ENCODE results near the gene AOPEP.
A peak's percentile ranks its signal among the peaks of the same experiment; 100 is the strongest.

Gene AOPEP

DNA sequence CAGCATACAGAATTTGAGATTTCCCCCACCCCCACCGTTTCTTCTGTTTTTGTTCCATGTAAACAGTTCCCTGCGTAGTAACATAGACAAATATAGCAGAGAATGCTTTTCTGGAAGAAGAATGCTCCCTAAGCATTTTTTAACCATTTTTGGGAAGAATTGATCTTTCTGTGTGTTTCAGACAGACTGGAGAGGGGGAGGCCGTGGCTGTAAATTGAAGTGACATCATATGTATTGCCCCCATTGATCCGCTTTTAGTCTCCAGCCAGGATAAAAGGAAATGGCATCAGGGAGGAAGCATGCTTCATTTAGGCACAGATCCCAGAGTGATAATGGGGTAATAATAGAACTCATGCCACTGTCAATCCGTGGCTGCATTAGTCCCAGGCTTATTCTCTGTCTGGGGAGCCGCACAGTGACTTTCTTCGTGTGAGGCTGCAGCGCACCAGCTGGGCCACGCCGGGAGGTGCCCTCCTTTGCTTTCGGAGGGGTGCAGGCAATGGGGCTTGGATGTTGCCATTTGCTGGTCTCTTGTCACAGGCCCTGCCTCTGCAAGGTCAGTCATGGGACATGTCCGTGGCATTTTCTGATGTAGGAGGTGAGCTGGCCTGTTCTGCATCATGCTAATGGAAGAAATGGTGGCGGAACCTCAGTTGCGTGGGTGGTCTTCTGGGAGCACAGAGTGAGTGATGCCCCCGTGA lies 329.5 kb downstream of the AOPEP start:
- no peaks in the 10 kb centered on the region for H3K9me3 ChIP-seq (ENCODE audit: control insufficient read depth in 5 of 5, low read length in 5 of 5)
- H3K27ac ChIP-seq (ENCODE audit: low read depth, low read length): peak overlapping the region; percentile 65
- H3K36me3 ChIP-seq (ENCODE audit: control insufficient read depth in 5 of 5, insufficient read depth in 5 of 5, low read length in 5 of 5): peaks cover 0 to 5% (median 3%) of the 10 kb centered on the region in 5 donors
- H3K27me3 ChIP-seq (ENCODE audit: control insufficient read depth in 5 of 5, insufficient read depth in 4 of 5, low read length in 5 of 5): no peaks in the 10 kb centered on the region
- peaks cover 1 to 24% (median 12%) of the 10 kb centered on the region in 5 donors for H3K4me1 ChIP-seq (ENCODE audit: control insufficient read depth in 5 of 5, insufficient read depth in 5 of 5, low read length in 5 of 5)
- H3K4me3 ChIP-seq (ENCODE audit: low read depth in 1 of 5, low read length in 5 of 5): peak overlapping the region in 3 of 5 donors; percentile 4 to 21 (median 16)
- H3K9ac ChIP-seq (ENCODE audit: low read length in 5 of 5): peak overlapping the region in 1 of 5 donors; percentile 9

DNA sequence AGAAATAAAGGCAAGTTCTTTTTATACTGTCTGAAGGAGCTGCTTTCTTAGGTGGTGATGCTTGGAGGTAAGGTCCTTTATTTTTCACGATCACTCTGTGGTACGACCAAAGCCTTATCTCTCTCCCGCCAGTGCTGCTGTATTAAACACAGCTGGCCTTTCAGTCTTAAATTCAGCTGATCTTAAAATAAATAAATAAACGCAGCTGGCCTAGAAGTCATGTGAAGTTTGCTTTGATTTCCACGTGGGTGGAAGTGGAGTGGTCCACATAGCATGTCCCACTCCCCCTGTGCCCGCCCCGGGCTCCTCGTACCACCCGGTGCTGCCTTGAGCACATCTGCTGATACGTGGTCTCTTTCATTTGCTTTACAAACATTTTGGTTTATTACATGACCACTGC lies 330.6 kb downstream of the AOPEP start:
- no peaks in the 10 kb centered on the region for H3K9me3 ChIP-seq (ENCODE audit: control insufficient read depth in 5 of 5, low read length in 5 of 5)
- H3K4me1 ChIP-seq (ENCODE audit: control insufficient read depth in 5 of 5, insufficient read depth in 5 of 5, low read length in 5 of 5): peaks cover 1 to 24% (median 12%) of the 10 kb centered on the region in 5 donors
- no peak overlapping the region for H3K27ac ChIP-seq (ENCODE audit: low read depth, low read length)
- peaks cover 3 to 13% (median 8%) of the 10 kb centered on the region in 5 donors for H3K36me3 ChIP-seq (ENCODE audit: control insufficient read depth in 5 of 5, insufficient read depth in 5 of 5, low read length in 5 of 5)
- no peaks in the 10 kb centered on the region for H3K27me3 ChIP-seq (ENCODE audit: control insufficient read depth in 5 of 5, insufficient read depth in 4 of 5, low read length in 5 of 5)
- H3K9ac ChIP-seq (ENCODE audit: low read length in 5 of 5): no peak overlapping the region
- no peak overlapping the region for H3K4me3 ChIP-seq (ENCODE audit: low read depth in 1 of 5, low read length in 5 of 5)

- no peak overlapping the region for H3K9ac ChIP-seq (ENCODE audit: low read length in 5 of 5)
- no peaks in the 10 kb centered on the region for H3K9me3 ChIP-seq (ENCODE audit: control insufficient read depth in 5 of 5, low read length in 5 of 5)
- peaks cover 8 to 24% (median 18%) of the 10 kb centered on the region in 5 donors for H3K36me3 ChIP-seq (ENCODE audit: control insufficient read depth in 5 of 5, insufficient read depth in 5 of 5, low read length in 5 of 5)
- no peak overlapping the region for H3K4me3 ChIP-seq (ENCODE audit: low read depth in 1 of 5, low read length in 5 of 5)
- peaks cover 1 to 24% (median 12%) of the 10 kb centered on the region in 5 donors for H3K4me1 ChIP-seq (ENCODE audit: control insufficient read depth in 5 of 5, insufficient read depth in 5 of 5, low read length in 5 of 5)
- H3K27me3 ChIP-seq (ENCODE audit: control insufficient read depth in 5 of 5, insufficient read depth in 4 of 5, low read length in 5 of 5): no peaks in the 10 kb centered on the region
- H3K27ac ChIP-seq (ENCODE audit: low read depth, low read length): no peak overlapping the region
Measured at GRCh38 chr9:95058121-95058785, 331.8 kb downstream of the AOPEP start.

- Histone ChIP-seq H3K4me1 (ENCODE audit: control insufficient read depth in 5 of 5, insufficient read depth in 5 of 5, low read length in 5 of 5) (peaks cover 1 to 24% (median 12%) of the 10 kb centered on the region in 5 donors), H3K9ac (ENCODE audit: low read length in 5 of 5) (no peak overlapping the region), H3K9me3 (ENCODE audit: control insufficient read depth in 5 of 5, low read length in 5 of 5) (no peaks in the 10 kb centered on the region), H3K27ac (ENCODE audit: low read depth, low read length) (no peak overlapping the region), H3K4me3 (ENCODE audit: low read depth in 1 of 5, low read length in 5 of 5) (no peak overlapping the region), H3K27me3 (ENCODE audit: control insufficient read depth in 5 of 5, insufficient read depth in 4 of 5, low read length in 5 of 5) (no peaks in the 10 kb centered on the region), H3K36me3 (ENCODE audit: control insufficient read depth in 5 of 5, insufficient read depth in 5 of 5, low read length in 5 of 5) (peaks cover 8 to 31% (median 24%) of the 10 kb centered on the region in 5 donors)
Measured at GRCh38 chr9:95058795-95059386, 332.4 kb downstream of the AOPEP start.

GRCh38 chr9:95060234-95060633 lies 333.7 kb downstream of the AOPEP start:
- no peak overlapping the region for H3K9ac ChIP-seq (ENCODE audit: low read length in 5 of 5)
- H3K27ac ChIP-seq (ENCODE audit: low read depth, low read length): no peak overlapping the region
- H3K4me1 ChIP-seq (ENCODE audit: control insufficient read depth in 5 of 5, insufficient read depth in 5 of 5, low read length in 5 of 5): peaks cover 1 to 20% (median 12%) of the 10 kb centered on the region in 5 donors
- peaks cover 8 to 35% (median 27%) of the 10 kb centered on the region in 5 donors for H3K36me3 ChIP-seq (ENCODE audit: control insufficient read depth in 5 of 5, insufficient read depth in 5 of 5, low read length in 5 of 5)
- no peaks in the 10 kb centered on the region for H3K9me3 ChIP-seq (ENCODE audit: control insufficient read depth in 5 of 5, low read length in 5 of 5)
- H3K27me3 ChIP-seq (ENCODE audit: control insufficient read depth in 5 of 5, insufficient read depth in 4 of 5, low read length in 5 of 5): no peaks in the 10 kb centered on the region
- no peak overlapping the region for H3K4me3 ChIP-seq (ENCODE audit: low read depth in 1 of 5, low read length in 5 of 5)

GRCh38 chr9:95060916-95061315 lies 334.4 kb downstream of the AOPEP start:
- Histone ChIP-seq H3K4me1 (ENCODE audit: control insufficient read depth in 5 of 5, insufficient read depth in 5 of 5, low read length in 5 of 5) (peaks cover 0 to 14% (median 6%) of the 10 kb centered on the region in 5 donors), H3K27ac (ENCODE audit: low read depth, low read length) (no peak overlapping the region), H3K9ac (ENCODE audit: low read length in 5 of 5) (no peak overlapping the region), H3K27me3 (ENCODE audit: control insufficient read depth in 5 of 5, insufficient read depth in 4 of 5, low read length in 5 of 5) (no peaks in the 10 kb centered on the region), H3K36me3 (ENCODE audit: control insufficient read depth in 5 of 5, insufficient read depth in 5 of 5, low read length in 5 of 5) (peaks cover 8 to 41% (median 33%) of the 10 kb centered on the region in 5 donors), H3K4me3 (ENCODE audit: low read depth in 1 of 5, low read length in 5 of 5) (no peak overlapping the region), H3K9me3 (ENCODE audit: control insufficient read depth in 5 of 5, low read length in 5 of 5) (no peaks in the 10 kb centered on the region)

DNA sequence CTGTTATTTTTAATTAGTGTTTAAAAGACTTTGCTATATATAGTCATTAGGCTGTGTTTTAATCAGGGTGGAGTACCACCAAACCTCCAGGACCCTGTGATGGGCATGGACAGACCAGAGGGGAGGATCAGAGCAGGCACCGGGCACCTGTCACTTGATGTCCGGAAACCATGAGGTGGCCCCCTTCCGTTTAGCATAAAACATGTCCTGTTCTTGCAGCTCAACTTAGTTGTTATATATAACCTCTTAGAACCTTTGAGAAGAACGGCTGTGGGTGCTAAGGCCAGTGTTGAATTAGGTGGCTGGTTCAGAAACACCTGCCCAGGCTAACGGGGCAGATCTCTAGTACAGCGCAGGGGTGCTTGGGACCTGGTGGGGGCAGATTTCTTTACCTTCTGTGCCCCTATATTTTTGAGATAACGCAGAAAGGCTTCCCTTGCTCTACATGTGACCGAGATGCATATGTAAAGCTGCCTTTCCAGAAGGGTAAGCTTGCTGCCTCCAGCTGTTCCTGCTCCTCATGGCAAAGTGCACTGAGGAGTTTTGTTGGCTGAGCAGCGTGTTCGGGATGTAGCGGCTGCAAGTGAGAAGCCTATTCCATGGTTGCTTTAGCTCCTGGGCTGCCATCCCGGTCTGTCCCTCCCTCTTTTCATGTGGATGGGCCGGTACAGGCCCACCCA lies 335.6 kb downstream of the AOPEP start:
- Histone ChIP-seq H3K4me1 (ENCODE audit: control insufficient read depth in 5 of 5, insufficient read depth in 5 of 5, low read length in 5 of 5) (peaks cover 0 to 2% (median 0%) of the 10 kb centered on the region in 5 donors), H3K4me3 (ENCODE audit: low read depth in 1 of 5, low read length in 5 of 5) (no peak overlapping the region), H3K9me3 (ENCODE audit: control insufficient read depth in 5 of 5, low read length in 5 of 5) (no peaks in the 10 kb centered on the region), H3K36me3 (ENCODE audit: control insufficient read depth in 5 of 5, insufficient read depth in 5 of 5, low read length in 5 of 5) (peaks cover 8 to 49% (median 36%) of the 10 kb centered on the region in 5 donors), H3K27ac (ENCODE audit: low read depth, low read length) (no peak overlapping the region), H3K27me3 (ENCODE audit: control insufficient read depth in 5 of 5, insufficient read depth in 4 of 5, low read length in 5 of 5) (no peaks in the 10 kb centered on the region), H3K9ac (ENCODE audit: low read length in 5 of 5) (no peak overlapping the region)

GRCh38 chr9:95062596-95063065 lies 336.1 kb downstream of the AOPEP start:
- Histone ChIP-seq H3K9ac (ENCODE audit: low read length in 5 of 5) (no peak overlapping the region), H3K4me3 (ENCODE audit: low read depth in 1 of 5, low read length in 5 of 5) (no peak overlapping the region), H3K4me1 (ENCODE audit: control insufficient read depth in 5 of 5, insufficient read depth in 5 of 5, low read length in 5 of 5) (no peaks in the 10 kb centered on the region), H3K36me3 (ENCODE audit: control insufficient read depth in 5 of 5, insufficient read depth in 5 of 5, low read length in 5 of 5) (peaks cover 8 to 55% (median 42%) of the 10 kb centered on the region in 5 donors), H3K9me3 (ENCODE audit: control insufficient read depth in 5 of 5, low read length in 5 of 5) (no peaks in the 10 kb centered on the region), H3K27ac (ENCODE audit: low read depth, low read length) (no peak overlapping the region), H3K27me3 (ENCODE audit: control insufficient read depth in 5 of 5, insufficient read depth in 4 of 5, low read length in 5 of 5) (no peaks in the 10 kb centered on the region)

DNA sequence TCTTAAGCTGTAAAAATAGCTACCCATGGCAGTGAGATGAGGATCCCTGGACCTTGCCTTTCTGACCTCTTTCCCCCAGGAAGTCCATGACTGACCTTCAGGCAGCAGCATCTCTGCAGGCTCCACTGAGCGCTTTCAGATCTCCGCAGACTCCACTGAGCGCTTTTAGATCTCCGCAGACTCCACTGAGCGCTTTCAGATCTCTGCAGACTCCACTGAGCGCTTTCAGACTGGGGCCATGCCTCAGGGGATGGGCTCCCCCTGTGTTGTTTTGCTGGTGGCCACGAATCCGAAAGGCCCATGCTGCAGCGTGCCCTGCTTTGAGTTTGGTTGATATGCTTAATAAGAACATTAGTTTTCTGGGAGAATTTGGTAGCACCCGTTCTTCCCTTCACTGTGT lies 336.8 kb downstream of the AOPEP start:
- H3K27me3 ChIP-seq (ENCODE audit: control insufficient read depth in 5 of 5, insufficient read depth in 4 of 5, low read length in 5 of 5): no peaks in the 10 kb centered on the region
- no peak overlapping the region for H3K9ac ChIP-seq (ENCODE audit: low read length in 5 of 5)
- no peaks in the 10 kb centered on the region for H3K9me3 ChIP-seq (ENCODE audit: control insufficient read depth in 5 of 5, low read length in 5 of 5)
- peaks cover 8 to 55% (median 46%) of the 10 kb centered on the region in 5 donors for H3K36me3 ChIP-seq (ENCODE audit: control insufficient read depth in 5 of 5, insufficient read depth in 5 of 5, low read length in 5 of 5)
- no peak overlapping the region for H3K27ac ChIP-seq (ENCODE audit: low read depth, low read length)
- H3K4me3 ChIP-seq (ENCODE audit: low read depth in 1 of 5, low read length in 5 of 5): no peak overlapping the region
- H3K4me1 ChIP-seq (ENCODE audit: control insufficient read depth in 5 of 5, insufficient read depth in 5 of 5, low read length in 5 of 5): no peaks in the 10 kb centered on the region

All from subcutaneous abdominal adipose tissue (tissue), 5 donors.